AG04450 (cell line): ENCODE measurements around the gene ITIH5. TPM values are rescaled to one million over a fixed set of nuclear protein-coding genes. Genes with fewer than 3 reads are reported as not detected.
"Not testable (repeated sequence)": the region's sequence is repeated elsewhere in the genome, so short reads cannot be mapped to it uniquely, and the experiment has no call there.

Experiments used
- CTCF ChIA-PET: fragments of 300-600, 350-600 bp; formaldehyde crosslinking; extraction: SDS; loops from one replicate; lab custom pipeline; 2022; ENCODE audit warnings: antibody characterized with exemption, inconsistent platforms; lab: Charles Lee
- POLR2A ChIA-PET: fragments of 350-600 bp; formaldehyde crosslinking; extraction: SDS; loops from one replicate; lab custom pipeline; 2021; ENCODE audit warnings: antibody characterized with exemption, inconsistent platforms; lab: Yijun Ruan, JAX
- DNase-seq: peaks from one replicate; pipeline ENCODE4 v3.0.0-alpha.2; 2011; ENCODE audit warnings: low read depth, low spot score
- H3K27ac ChIP-seq: one replicate; pipeline ENCODE4 v1.5.1; 2012; ENCODE audit warnings: low read depth, low read length, control low read depth
- H3K27me3 ChIP-seq: one replicate; pipeline ENCODE4 v1.6.0; 2012; ENCODE audit warnings: low read length; ENCODE audit not compliant: control insufficient read depth, insufficient read depth
- H3K4me3 ChIP-seq: 2 replicates; pipeline ENCODE4 v1.5.1; 2011; ENCODE audit warnings: mild to moderate bottlenecking, low read depth, low read length, control low read depth
- H3K9me3 ChIP-seq: 2 replicates; pipeline ENCODE4 v1.5.1; 2012; ENCODE audit warnings: low read length; ENCODE audit not compliant: control insufficient read depth, insufficient read depth
- CTCF ChIP-seq: IDR thresholded peaks from 2 replicates; pipeline ENCODE4 v1.5.1; 2011; ENCODE audit warnings: low read depth, low read length, control low read depth, inconsistent platforms
- polyA plus RNA-seq: library from polyadenylated mRNA; depleted of rRNA; stranded (reverse); fragments of >200 nt; gene quantifications from 2 replicates; pipeline ENCODE4 v1.2.3, GENCODE V29; 2011

Gene ITIH5
- polyA plus RNA-seq, 1 experiment, result 0.11 TPM

GRCh38 chr10:7700577-7701125 lies 33.9 kb upstream of the ITIH5 start:
- CTCF ChIA-PET, result no interaction called here
- no peak overlapping the region for H3K27ac ChIP-seq
- no peaks in the 10 kb centered on the region for H3K27me3 ChIP-seq
- POLR2A ChIA-PET, result no interaction called here
- H3K9me3 ChIP-seq, result no peaks in the 10 kb centered on the region
- no peak overlapping the region for H3K4me3 ChIP-seq
- no peak for DNase-seq
- TF ChIP-seq CTCF, result no peak

DNA sequence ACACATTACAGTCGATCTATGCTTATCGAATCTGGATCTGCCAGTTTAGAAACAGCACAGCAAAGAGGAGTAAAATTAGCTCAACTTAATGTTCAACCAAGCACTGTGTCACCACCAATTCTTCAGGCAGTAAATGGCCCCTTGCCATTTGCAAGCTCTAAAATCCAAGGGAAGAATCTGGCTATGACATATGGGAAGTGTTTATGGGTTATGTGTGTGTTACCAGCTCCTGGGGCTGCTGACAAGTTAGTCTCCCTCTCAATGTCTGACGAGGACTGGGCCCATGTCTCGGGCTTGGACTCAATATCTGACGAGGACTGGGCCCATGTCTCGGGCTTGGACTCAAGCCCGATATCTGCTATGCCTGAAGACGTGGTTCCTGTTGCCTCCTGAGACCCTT lies 30.7 kb upstream of the ITIH5 start:
- Histone ChIP-seq H3K9me3 (no peaks in the 10 kb centered on the region), H3K27me3 (no peaks in the 10 kb centered on the region), H3K27ac (no peak overlapping the region), H3K4me3 (no peak overlapping the region)
- POLR2A ChIA-PET, result no interaction called here
- no peak for TF ChIP-seq CTCF
- DNase-seq, result no peak
- CTCF ChIA-PET, result interaction anchor here (0.5 to 3.3 kb wide), 2 partner anchors 10 to 1519 kb away, joined by 3 to 13 read pairs; no protein-coding TSS in a partner anchor

GRCh38 chr10:7696545-7696944 lies 29.8 kb upstream of the ITIH5 start:
- ChIA-PET CTCF (interaction anchor here (3.3 kb wide), 1 partner anchor 9 kb away, joined by 13 read pairs; no protein-coding TSS in a partner anchor), POLR2A (no interaction called here)
- H3K4me3 ChIP-seq, result no peak overlapping the region
- no peak for TF ChIP-seq CTCF
- DNase-seq, result no peak
- no peaks in the 10 kb centered on the region for H3K27me3 ChIP-seq
- no peak overlapping the region for H3K27ac ChIP-seq
- no peaks in the 10 kb centered on the region for H3K9me3 ChIP-seq

DNA sequence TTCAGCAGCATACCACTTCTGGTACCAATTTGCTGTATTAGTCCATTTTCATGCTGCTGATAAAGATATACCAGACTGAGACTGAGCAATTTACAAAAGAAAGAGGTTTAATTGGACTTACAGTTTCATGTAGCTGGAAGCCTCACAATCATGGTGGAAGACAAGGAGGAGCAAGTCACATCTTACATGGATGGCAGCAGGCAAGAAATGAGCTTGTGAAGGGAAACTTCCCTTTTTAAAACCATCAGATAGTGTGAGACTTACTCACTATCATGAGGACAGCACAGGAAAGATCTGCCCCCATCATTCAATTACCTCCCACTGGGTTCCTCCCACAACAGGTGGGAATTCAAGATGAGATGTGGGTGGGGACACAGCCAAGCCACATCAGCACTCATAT lies 26.4 kb upstream of the ITIH5 start:
- DNase-seq, H3K27me3 ChIP-seq, H3K9me3 ChIP-seq, H3K4me3 ChIP-seq, POLR2A ChIA-PET, H3K27ac ChIP-seq, CTCF ChIA-PET: not testable (repeated sequence)

GRCh38 chr10:7692368-7692767 lies 25.6 kb upstream of the ITIH5 start:
- DNase-seq, CTCF ChIA-PET, POLR2A ChIA-PET, H3K27ac ChIP-seq, H3K27me3 ChIP-seq, H3K9me3 ChIP-seq, H3K4me3 ChIP-seq: not testable (repeated sequence)

GRCh38 chr10:7690885-7691597 lies 24.3 kb upstream of the ITIH5 start:
- H3K4me3 ChIP-seq, DNase-seq, H3K27ac ChIP-seq, CTCF ChIA-PET, H3K9me3 ChIP-seq, POLR2A ChIA-PET, H3K27me3 ChIP-seq: not testable (repeated sequence)
